GM12872 (cell line): ENCODE results near the gene MSRB2.

Experiments used
- CTCF ChIP-seq: IDR thresholded peaks from 3 replicates; pipeline ENCODE4 v1.5.1; 2011; ENCODE audit warnings: low read depth, mild to moderate bottlenecking, low read length, moderate library complexity; ENCODE audit not compliant: insufficient read depth

MSRB2 gene

DNA sequence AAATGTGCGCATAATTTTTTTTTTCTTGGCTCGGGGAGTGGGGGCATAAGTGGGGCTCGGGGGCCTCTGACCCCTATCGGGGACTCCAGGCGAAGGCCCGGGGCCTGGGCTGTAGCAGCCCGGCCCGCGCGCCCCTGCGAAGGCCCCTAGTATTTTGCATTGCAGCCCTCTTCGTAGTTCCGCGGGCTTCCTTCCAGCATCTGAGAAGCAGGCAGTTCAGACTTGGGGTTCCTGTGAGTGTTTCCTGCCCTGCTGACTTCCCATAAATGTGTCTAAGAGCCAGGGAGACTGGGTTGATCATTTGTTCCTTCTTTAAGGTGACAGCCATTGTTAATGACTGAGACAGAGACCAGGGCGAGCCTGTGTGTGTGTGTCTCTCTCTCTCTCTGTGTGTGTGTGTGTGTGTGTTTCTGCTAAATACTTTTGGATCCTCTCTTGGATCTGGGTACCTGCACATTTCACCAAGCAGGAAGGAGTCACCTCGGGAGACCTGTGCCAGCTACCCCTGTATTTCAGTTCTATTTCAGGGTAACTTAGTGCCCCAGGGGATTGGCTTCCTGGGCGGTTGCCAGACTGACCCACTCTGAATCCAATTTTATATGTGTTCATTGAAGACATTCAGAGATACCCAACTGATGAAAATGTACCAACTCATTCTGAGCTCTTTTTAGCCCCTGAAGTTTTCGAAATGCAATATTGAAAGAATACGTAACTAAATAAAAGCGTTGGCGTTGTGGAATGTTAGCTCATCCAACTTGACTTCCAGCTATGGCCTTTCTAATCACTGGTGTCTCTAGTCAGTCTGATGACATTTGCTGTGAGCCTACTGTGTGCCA is 805 bp downstream of the MSRB2 start:
- no peak for TF ChIP-seq CTCF

GRCh38 chr10:23096802-23097549 is 1.6 kb downstream of the MSRB2 start:
- TF ChIP-seq CTCF = no peak

- no peak for TF ChIP-seq CTCF
Observed at GRCh38 chr10:23099079-23099478, 3.7 kb downstream of the MSRB2 start.

GRCh38 chr10:23099816-23100215 is 4.4 kb downstream of the MSRB2 start:
- TF ChIP-seq CTCF = no peak

- TF ChIP-seq CTCF = no peak
Observed at GRCh38 chr10:23100331-23101030, 5.1 kb downstream of the MSRB2 start.

- TF ChIP-seq CTCF = no peak
Observed at GRCh38 chr10:23106331-23107072, 11.1 kb downstream of the MSRB2 start.
